ENCODE results near the gene GUCA1A. TPM values are rescaled to one million over a fixed set of nuclear protein-coding genes. Genes with fewer than 3 reads are reported as not detected.

GUCA1A gene
- total RNA-seq, 1 experiment from 2014 or later = not detected

DNA sequence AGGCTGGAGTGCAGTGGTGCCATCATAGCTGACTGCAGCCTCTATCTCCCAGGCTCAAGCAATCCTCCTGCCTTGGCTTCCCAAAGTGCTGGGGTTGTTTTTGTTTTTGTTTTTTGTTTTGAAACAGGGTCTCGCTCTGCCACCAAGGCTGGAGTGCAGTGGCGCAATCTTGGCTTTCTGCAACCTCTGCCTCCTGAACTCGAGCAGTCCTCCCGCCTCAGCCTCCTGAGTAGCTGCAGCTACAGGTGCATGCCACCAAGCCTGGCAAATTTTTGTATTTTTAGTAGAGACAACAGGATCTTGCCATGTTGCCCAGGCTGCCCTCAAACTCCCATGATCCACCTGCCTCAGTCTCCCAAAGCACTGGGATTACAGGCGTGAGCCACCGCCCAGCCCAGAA is 35.0 kb upstream of the GUCA1A start:
- ChIA-PET RAD21 (ENCODE audit: low non-redundant PET in 1 of 2, low total read pairs in 2 of 2, uncharacterized antibody in 2 of 2, unreplicated experiment in 2 of 2) (no interaction called here), POLR2A (interaction anchor here (1.6 kb wide), 1 partner anchor 16 kb away, joined by 11 read pairs; no protein-coding TSS in a partner anchor), CTCF (interaction anchor here (1.7 kb wide), 1 partner anchor 42 kb away, joined by 6 read pairs; no protein-coding TSS in a partner anchor)
- ATAC-seq (no peak), DNase-seq (ENCODE audit: low read depth, low spot score) (no peak)
- Histone ChIP-seq H3K9me2 (ENCODE audit: insufficient read depth) (no peaks in the 10 kb centered on the region), H3K4me1 (ENCODE audit: control insufficient read depth in 1 of 2, insufficient read depth in 2 of 2, low read length in 2 of 2) (peaks cover 67 to 87% of the 10 kb centered on the region in 2 experiments), H3K27me3 (ENCODE audit: insufficient read depth, low read length) (no peaks in the 10 kb centered on the region), H3K4me3 (replicated peaks in 1 of 2; ENCODE audit: low read depth in 1 of 2, low read length in 2 of 2) (0 out of 4 replicates have a peak overlapping the region, but pooled peaks of 1 of the 2 experiments have one; percentile 4), H2AFZ (ENCODE audit: low read depth, low read length, poor library complexity, severe bottlenecking) (no peak overlapping the region), H3K4me2 (ENCODE audit: low read length) (peak overlapping the region; percentile 100), H3K36me3 (ENCODE audit: control insufficient read depth in 1 of 2, insufficient read depth in 2 of 2, low read length in 2 of 2) (peaks cover 0 to 9% of the 10 kb centered on the region in 2 experiments; a peak in 1 of 4 replicates), H3K27ac (ENCODE audit: low read depth, low read length) (peak overlapping the region; percentile 89), H3K79me2 (ENCODE audit: insufficient read depth, low read length) (peaks cover 68% of the 10 kb centered on the region), H4K20me1 (ENCODE audit: insufficient read depth) (no peaks in the 10 kb centered on the region), H3K9me3 (ENCODE audit: control insufficient read depth in 1 of 2, insufficient read depth in 1 of 2, low read depth in 1 of 2, low read length in 2 of 2) (no peaks in the 10 kb centered on the region), H3K9ac (ENCODE audit: low read length) (peak overlapping the region; percentile 93)
- TF ChIP-seq EZH2phosphoT487 (IDR thresholded peaks at IDR 0.05; ENCODE audit: borderline replicate concordance) (no peak), CEBPB (IDR thresholded peaks at IDR 0.05; ENCODE audit: low read depth) (no peak), ZFX (IDR thresholded peaks at IDR 0.05) (no peak), ZNF274 (IDR thresholded peaks at IDR 0.05; ENCODE audit: low read depth, low read length) (no peak), TCF7L2 (IDR thresholded peaks at IDR 0.05; ENCODE audit: borderline replicate concordance, extremely low read depth, insufficient read depth, insufficient read length) (no peak), FOSL1 (IDR thresholded peaks at IDR 0.05; ENCODE audit: low read depth) (no peak), POLR2AphosphoS5 (IDR thresholded peaks at IDR 0.05; ENCODE audit: low read depth, low read length) (no peak), JUND (IDR thresholded peaks at IDR 0.05) (no peak), EZH2 (IDR thresholded peaks at IDR 0.05) (no peak), YY1 (IDR thresholded peaks at IDR 0.05; ENCODE audit: extremely low read depth, insufficient replicate concordance, low read depth, low read length) (no peak), SIN3A (IDR thresholded peaks at IDR 0.05; ENCODE audit: low read depth) (no peak), SRF (IDR thresholded peaks at IDR 0.05; ENCODE audit: low read depth) (no peak), SP1 (IDR thresholded peaks at IDR 0.05; ENCODE audit: low read depth) (no peak)
- TF ChIP-seq, protein P1, sequence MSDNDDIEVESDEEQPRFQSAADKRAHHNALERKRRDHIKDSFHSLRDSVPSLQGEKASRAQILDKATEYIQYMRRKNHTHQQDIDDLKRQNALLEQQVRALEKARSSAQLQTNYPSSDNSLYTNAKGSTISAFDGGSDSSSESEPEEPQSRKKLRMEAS (IDR thresholded peaks at IDR 0.05) = no peak
- TF ChIP-seq, protein P2, sequence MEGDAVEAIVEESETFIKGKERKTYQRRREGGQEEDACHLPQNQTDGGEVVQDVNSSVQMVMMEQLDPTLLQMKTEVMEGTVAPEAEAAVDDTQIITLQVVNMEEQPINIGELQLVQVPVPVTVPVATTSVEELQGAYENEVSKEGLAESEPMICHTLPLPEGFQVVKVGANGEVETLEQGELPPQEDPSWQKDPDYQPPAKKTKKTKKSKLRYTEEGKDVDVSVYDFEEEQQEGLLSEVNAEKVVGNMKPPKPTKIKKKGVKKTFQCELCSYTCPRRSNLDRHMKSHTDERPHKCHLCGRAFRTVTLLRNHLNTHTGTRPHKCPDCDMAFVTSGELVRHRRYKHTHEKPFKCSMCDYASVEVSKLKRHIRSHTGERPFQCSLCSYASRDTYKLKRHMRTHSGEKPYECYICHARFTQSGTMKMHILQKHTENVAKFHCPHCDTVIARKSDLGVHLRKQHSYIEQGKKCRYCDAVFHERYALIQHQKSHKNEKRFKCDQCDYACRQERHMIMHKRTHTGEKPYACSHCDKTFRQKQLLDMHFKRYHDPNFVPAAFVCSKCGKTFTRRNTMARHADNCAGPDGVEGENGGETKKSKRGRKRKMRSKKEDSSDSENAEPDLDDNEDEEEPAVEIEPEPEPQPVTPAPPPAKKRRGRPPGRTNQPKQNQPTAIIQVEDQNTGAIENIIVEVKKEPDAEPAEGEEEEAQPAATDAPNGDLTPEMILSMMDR (IDR thresholded peaks at IDR 0.05 in 2 of 3, conservative IDR thresholded peaks at IDR 0.05 in 1 of 3; ENCODE audit: borderline replicate concordance in 1 of 3, insufficient read depth in 1 of 3, low read depth in 2 of 3, low read length in 2 of 3) = no peak
- TF ChIP-seq, protein P3, sequence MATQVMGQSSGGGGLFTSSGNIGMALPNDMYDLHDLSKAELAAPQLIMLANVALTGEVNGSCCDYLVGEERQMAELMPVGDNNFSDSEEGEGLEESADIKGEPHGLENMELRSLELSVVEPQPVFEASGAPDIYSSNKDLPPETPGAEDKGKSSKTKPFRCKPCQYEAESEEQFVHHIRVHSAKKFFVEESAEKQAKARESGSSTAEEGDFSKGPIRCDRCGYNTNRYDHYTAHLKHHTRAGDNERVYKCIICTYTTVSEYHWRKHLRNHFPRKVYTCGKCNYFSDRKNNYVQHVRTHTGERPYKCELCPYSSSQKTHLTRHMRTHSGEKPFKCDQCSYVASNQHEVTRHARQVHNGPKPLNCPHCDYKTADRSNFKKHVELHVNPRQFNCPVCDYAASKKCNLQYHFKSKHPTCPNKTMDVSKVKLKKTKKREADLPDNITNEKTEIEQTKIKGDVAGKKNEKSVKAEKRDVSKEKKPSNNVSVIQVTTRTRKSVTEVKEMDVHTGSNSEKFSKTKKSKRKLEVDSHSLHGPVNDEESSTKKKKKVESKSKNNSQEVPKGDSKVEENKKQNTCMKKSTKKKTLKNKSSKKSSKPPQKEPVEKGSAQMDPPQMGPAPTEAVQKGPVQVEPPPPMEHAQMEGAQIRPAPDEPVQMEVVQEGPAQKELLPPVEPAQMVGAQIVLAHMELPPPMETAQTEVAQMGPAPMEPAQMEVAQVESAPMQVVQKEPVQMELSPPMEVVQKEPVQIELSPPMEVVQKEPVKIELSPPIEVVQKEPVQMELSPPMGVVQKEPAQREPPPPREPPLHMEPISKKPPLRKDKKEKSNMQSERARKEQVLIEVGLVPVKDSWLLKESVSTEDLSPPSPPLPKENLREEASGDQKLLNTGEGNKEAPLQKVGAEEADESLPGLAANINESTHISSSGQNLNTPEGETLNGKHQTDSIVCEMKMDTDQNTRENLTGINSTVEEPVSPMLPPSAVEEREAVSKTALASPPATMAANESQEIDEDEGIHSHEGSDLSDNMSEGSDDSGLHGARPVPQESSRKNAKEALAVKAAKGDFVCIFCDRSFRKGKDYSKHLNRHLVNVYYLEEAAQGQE (IDR thresholded peaks at IDR 0.05; ENCODE audit: low read depth) = no peak
- BruUV-seq (replicated peaks) = no TSS peak
- intact Hi-C loops (cut with micrococcal nuclease) = no loop called here
